IMR-90 (cell line): ENCODE measurements around the gene SRPK1. TPM values are rescaled to one million over a fixed set of nuclear protein-coding genes. Genes with fewer than 3 reads are reported as not detected.

Source experiments
- ATAC-seq: fragments of 200-7000 bp; cut with Tn5 transposase; 2 replicates; pipeline ENCODE4 v1.9.1; 2020; ENCODE audit warnings: low read depth, mild to moderate bottlenecking, moderate library complexity
- BruUV-seq: library from RNA; stranded (reverse); fragments of 400-500 nt; replicated peaks from 2 replicates; lab custom pipeline; 2021; lab: Mats Ljungman, UMichigan
- CTCF ChIA-PET: fragments of 300-600 bp; formaldehyde crosslinking; extraction: SDS; loops from one replicate; lab custom pipeline; 2021; ENCODE audit warnings: antibody characterized with exemption; lab: Yijun Ruan, JAX
- POLR2A ChIA-PET: fragments of 300-600 bp; sonication (Branson Sonifier 250); formaldehyde crosslinking; loops from one replicate; lab custom pipeline; 2022; ENCODE audit warnings: antibody characterized with exemption; ENCODE audit not compliant: unreplicated experiment; lab: Charles Lee
- DNase-seq: peaks from one replicate; pipeline ENCODE4 v3.0.0; 2013
- H2AFZ ChIP-seq: replicated peaks from 2 replicates; pipeline ENCODE3; 2013; ENCODE audit warnings: low read length, mild to moderate bottlenecking; ENCODE audit not compliant: poor library complexity
- H2AK5ac ChIP-seq: 2 replicates; pipeline ENCODE4 v1.6.1; 2013; ENCODE audit warnings: low read depth, low read length, inconsistent platforms
- H2AK9ac ChIP-seq: replicated peaks from 2 replicates; pipeline ENCODE3; 2013; ENCODE audit warnings: mild to moderate bottlenecking, low read depth, low read length, moderate library complexity; ENCODE audit not compliant: poor library complexity
- H2BK120ac ChIP-seq: 2 replicates; pipeline ENCODE4 v1.6.1; 2013; ENCODE audit warnings: low read depth, low read length, inconsistent platforms
- H2BK15ac ChIP-seq: 3 replicates; pipeline ENCODE4 v1.6.1; 2013; ENCODE audit warnings: low read depth, low read length, inconsistent platforms
- H2BK20ac ChIP-seq: 2 replicates; pipeline ENCODE4 v1.6.1; 2013; ENCODE audit warnings: low read depth, mild to moderate bottlenecking, inconsistent platforms, low read length, moderate library complexity
- H2BK5ac ChIP-seq: 2 replicates; pipeline ENCODE4 v1.6.1; 2013; ENCODE audit warnings: mild to moderate bottlenecking, low read depth, low read length, inconsistent platforms; ENCODE audit not compliant: poor library complexity, severe bottlenecking
- H3K14ac ChIP-seq: replicated peaks from 2 replicates; pipeline ENCODE4 v1.6.1; 2013; ENCODE audit warnings: low read depth, low read length, inconsistent platforms
- H3K18ac ChIP-seq: 2 replicates; pipeline ENCODE4 v1.6.1; 2013; ENCODE audit warnings: low read depth, low read length, control low read depth
- H3K23ac ChIP-seq: 2 replicates; pipeline ENCODE4 v1.6.1; 2013; ENCODE audit warnings: low read depth, low read length, inconsistent platforms
- H3K27ac ChIP-seq: 2 replicates; pipeline ENCODE4 v1.5.1; 2013; ENCODE audit warnings: mild to moderate bottlenecking, control low read depth, low read length; ENCODE audit not compliant: insufficient read depth
- H3K27me3 ChIP-seq: 2 replicates; pipeline ENCODE4 v1.6.1; 2013; ENCODE audit warnings: low read length; ENCODE audit not compliant: control insufficient read depth, insufficient read depth
- H3K36me3 ChIP-seq: 2 replicates; pipeline ENCODE4 v1.6.1; 2013; ENCODE audit warnings: low read length, mixed read lengths; ENCODE audit not compliant: control insufficient read depth, insufficient read depth
- H3K4ac ChIP-seq: 2 replicates; pipeline ENCODE4 v1.6.1; 2013; ENCODE audit warnings: low read depth, low read length, inconsistent platforms
- H3K4me1 ChIP-seq: 2 replicates; pipeline ENCODE4 v1.6.1; 2013; ENCODE audit warnings: low read length, mixed read lengths; ENCODE audit not compliant: control insufficient read depth, insufficient read depth
- H3K4me2 ChIP-seq: 2 replicates; pipeline ENCODE4 v1.6.1; 2013; ENCODE audit warnings: low read depth, mild to moderate bottlenecking, control low read depth, low read length, moderate library complexity
- H3K4me3 ChIP-seq: 2 replicates; pipeline ENCODE4 v1.5.1; 2013; ENCODE audit warnings: low read depth, mild to moderate bottlenecking, control low read depth, low read length, moderate library complexity; ENCODE audit not compliant: insufficient read depth
- H3K56ac ChIP-seq: 2 replicates; pipeline ENCODE4 v1.6.1; 2013; ENCODE audit warnings: low read length, inconsistent platforms; ENCODE audit not compliant: insufficient read depth; ENCODE audit errors: extremely low read depth
- H3K79me1 ChIP-seq, 2 experiments: 2 replicates each; pipeline ENCODE4 v1.6.1; 2013; ENCODE audit warnings: low read length in 2 of 2, inconsistent platforms in 1 of 2, low read depth in 1 of 2
- H3K9ac ChIP-seq: 2 replicates; pipeline ENCODE4 v1.6.1; 2013; ENCODE audit warnings: low read depth, low read length, control low read depth
- H3K9me1 ChIP-seq: 2 replicates; pipeline ENCODE4 v1.6.1; 2013; ENCODE audit warnings: low read length, inconsistent platforms; ENCODE audit not compliant: insufficient read depth
- H3K9me3 ChIP-seq: 2 replicates; pipeline ENCODE4 v1.6.1; 2013; ENCODE audit warnings: low read length; ENCODE audit not compliant: control insufficient read depth, insufficient read depth
- H4K20me1 ChIP-seq: 2 replicates; pipeline ENCODE4 v1.6.1; 2013; ENCODE audit warnings: low read length, inconsistent platforms; ENCODE audit not compliant: insufficient read depth
- H4K5ac ChIP-seq: 2 replicates; pipeline ENCODE4 v1.6.1; 2013; ENCODE audit warnings: mild to moderate bottlenecking, low read depth, low read length, control low read depth
- H4K8ac ChIP-seq, 2 experiments: 2 replicates each; pipeline ENCODE4 v1.6.1; 2013; ENCODE audit warnings: low read depth in 2 of 2, low read length in 2 of 2, control low read depth in 1 of 2, inconsistent platforms in 1 of 2
- H4K91ac ChIP-seq: 2 replicates; pipeline ENCODE4 v1.6.1; 2013; ENCODE audit warnings: low read depth, low read length, inconsistent platforms; ENCODE audit not compliant: insufficient read depth
- BHLHE40 ChIP-seq: fragments of 150-350 bp; IDR thresholded peaks from 2 replicates; pipeline ENCODE4 v1.6.1; 2016; ENCODE audit warnings: mild to moderate bottlenecking, low read depth, low read length
- FOS ChIP-seq: fragments of 150-350 bp; IDR thresholded peaks from 2 replicates; pipeline ENCODE4 v1.6.1; 2016; ENCODE audit warnings: low read depth, low read length
- MAFK ChIP-seq: IDR thresholded peaks from 2 replicates; pipeline ENCODE4 v1.6.1; 2012; ENCODE audit warnings: low read depth, low read length, improper control_type of control experiment
- SMC3 ChIP-seq: fragments of 150-350 bp; IDR thresholded peaks from 2 replicates; pipeline ENCODE4 v1.6.1; 2016; ENCODE audit warnings: low read depth, mild to moderate bottlenecking, antibody characterized with exemption, low read length, moderate library complexity
- USF2 ChIP-seq: fragments of 150-350 bp; IDR thresholded peaks from 2 replicates; pipeline ENCODE4 v1.6.1; 2017; ENCODE audit warnings: mild to moderate bottlenecking, antibody characterized with exemption, low read length, low read depth
- WGBS, 2 experiments: methylation state at CpG; one replicate each; pipeline versions ENCODE4 v1.1.5 to v1.1.7; 2013; ENCODE audit warnings: missing lambda C conversion rate in 2 of 2; ENCODE audit not compliant: insufficient read length in 1 of 2; ENCODE audit errors: extremely low coverage in 2 of 2; 5-methylcytosine and 5-hydroxymethylcytosine counted together
- dilution Hi-C: fragments of 300-500 bp; cut with HindIII; formaldehyde crosslinking; loops from one replicate; pipeline ENCODE4 v1.14.3; 2018; ENCODE audit warnings: low sequenced_read_pairs; ENCODE audit not compliant: unreplicated experiment
- in situ Hi-C: fragments of 300-500 bp; cut with MboI; formaldehyde crosslinking; loops from 3 replicates; pipeline ENCODE4 v1.14.3; 2019; ENCODE audit warnings: low sequenced_read_pairs, inconsistent platforms, mixed read lengths
- intact Hi-C: fragments of 100-400 bp; cut with micrococcal nuclease; formaldehyde crosslinking; loops from 2 replicates; pipeline ENCODE4 v1.10.0; 2022
- polyA plus RNA-seq, 3 experiments: library from polyadenylated mRNA; depleted of rRNA; stranded (reverse); fragments of >200 nt; gene quantifications; 2 replicates each; pipeline ENCODE4 v1.2.3, GENCODE V29; 2012; ENCODE audit warnings: low replicate concordance in 1 of 3
- total RNA-seq: library from RNA; depleted of rRNA; stranded (reverse); fragments of >200 nt; gene quantifications from 2 replicates; pipeline ENCODE4 v1.2.3, GENCODE V29; 2012

The SRPK1 gene
- total and polyA plus RNA-seq, 2 of the 4 experiments (the other 2 are of a cell fraction): 22.5 to 44.6 TPM

GRCh38 chr6:35796236-35796635, 124.7 kb downstream of the SRPK1 start:
- H3K56ac ChIP-seq: no peak overlapping the region
- no peaks in the 10 kb centered on the region for H3K36me3 ChIP-seq
- no peaks in the 10 kb centered on the region for H3K9me3 ChIP-seq
- ATAC-seq: no peak
- H4K91ac ChIP-seq: no peak overlapping the region
- in situ Hi-C loops (no loop called here), intact Hi-C loops (no loop called here), dilution Hi-C loops (no loop called here)
- no peak overlapping the region for H3K14ac ChIP-seq
- H3K4me2 ChIP-seq: no peak overlapping the region
- H4K8ac ChIP-seq: no peak overlapping the region
- H3K27ac ChIP-seq: no peak overlapping the region
- H2BK15ac ChIP-seq: no peak overlapping the region
- no peak overlapping the region for H2BK5ac ChIP-seq
- H3K18ac ChIP-seq: no peak overlapping the region
- H2AFZ ChIP-seq: no peak overlapping the region
- peaks cover 48% of the 10 kb centered on the region for H3K27me3 ChIP-seq
- WGBS, 2 experiments: 65% methylated on average over 4 of the region's 4 CpGs; no CpG with 5 or more reads in 1 of the 2 experiments
- no peak overlapping the region for H3K9ac ChIP-seq
- no peak overlapping the region for H3K23ac ChIP-seq
- CTCF ChIA-PET: interaction anchor here (2.2 kb wide), 1 partner anchor 10 kb away, joined by 7 read pairs; no protein-coding TSS in a partner anchor
- no peak for DNase-seq
- POLR2A ChIA-PET: no interaction called here
- BruUV-seq: no TSS peak
- H3K9me1 ChIP-seq: no peaks in the 10 kb centered on the region; the same call in 1 of the 2 replicates
- H4K20me1 ChIP-seq: no peaks in the 10 kb centered on the region
- H3K79me1 ChIP-seq: no peaks in the 10 kb centered on the region
- H2BK20ac ChIP-seq: no peak overlapping the region
- no peak overlapping the region for H3K4me3 ChIP-seq
- no peak overlapping the region for H4K5ac ChIP-seq
- H2BK120ac ChIP-seq: no peak overlapping the region
- TF ChIP-seq MAFK (no peak), SMC3 (no peak), FOS (no peak), USF2 (no peak), BHLHE40 (no peak)
- H2AK9ac ChIP-seq: no peak overlapping the region
- H2AK5ac ChIP-seq: no peak overlapping the region
- no peak overlapping the region for H3K4ac ChIP-seq
- H3K4me1 ChIP-seq: no peaks in the 10 kb centered on the region
